ENCODE data around the gene HSDL1. TPM values are rescaled to one million over a fixed set of nuclear protein-coding genes. Genes with fewer than 3 reads are reported as not detected.

Gene HSDL1
- total RNA-seq, 1 donor from 2014 or later = 101 TPM

- Histone ChIP-seq H3K79me2 (ENCODE audit: low read depth) (peaks cover 3% of the 10 kb centered on the region), H2AFZ (replicated peaks) (no peak overlapping the region), H3K9ac (no peak overlapping the region), H3K9me3 (ENCODE audit: low read depth) (no peaks in the 10 kb centered on the region), H4K20me1 (ENCODE audit: low read depth) (no peaks in the 10 kb centered on the region), H3K4me3 (no peak overlapping the region), H3K36me3 (no peaks in the 10 kb centered on the region), H3F3A (ENCODE audit: low read depth) (peaks cover 7% of the 10 kb centered on the region), H3K4me1 (no peaks in the 10 kb centered on the region), H3K27me3 (no peaks in the 10 kb centered on the region), H3K27ac (no peak overlapping the region), H3K4me2 (no peak overlapping the region)
- H3K27ac Mint-ChIP-seq = no peak overlapping the region
- peaks cover 2% of the 10 kb centered on the region for H3K27me3 Mint-ChIP-seq (ENCODE audit: insufficient read depth, low read depth)
- DNase-seq (ENCODE audit: low spot score) = no peak
- H3K4me1 Mint-ChIP-seq = no peaks in the 10 kb centered on the region
- no peak for TF ChIP-seq EZH2phosphoT487 (IDR thresholded peaks at IDR 0.05)
- no peak for TF ChIP-seq CTCF (IDR thresholded peaks at IDR 0.05)
- no peak for TF ChIP-seq EZH2 (IDR thresholded peaks at IDR 0.05)
- H3K4me3 Mint-ChIP-seq = no peak overlapping the region
- H3K36me3 Mint-ChIP-seq = peaks cover 26% of the 10 kb centered on the region
- H3K9me3 Mint-ChIP-seq = no peaks in the 10 kb centered on the region
Observed at GRCh38 chr16:84082835-84083569, 62.0 kb downstream of the HSDL1 start.

DNA sequence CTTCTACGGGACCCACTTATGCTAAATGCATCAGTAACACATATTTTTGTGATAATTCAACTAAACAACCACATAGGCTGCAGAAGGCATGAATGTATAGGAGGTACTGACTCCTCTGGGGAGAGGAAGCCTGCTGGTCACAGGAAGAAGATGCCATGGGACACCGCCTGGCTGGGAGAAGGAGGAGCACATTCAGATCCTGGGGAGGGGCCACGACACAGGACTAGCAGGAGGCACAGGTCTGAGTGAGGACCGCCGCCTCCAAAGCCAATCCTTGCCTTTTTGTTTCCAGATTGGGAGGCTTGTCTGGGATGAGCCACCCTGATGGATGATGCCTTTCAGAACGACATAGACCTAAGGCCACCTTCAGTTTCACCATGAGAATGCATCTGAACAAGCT lies 62.9 kb downstream of the HSDL1 start:
- H3K9ac ChIP-seq = no peak overlapping the region
- no peak overlapping the region for H3K4me2 ChIP-seq
- no peak overlapping the region for H3K27ac ChIP-seq
- H2AFZ ChIP-seq (replicated peaks) = no peak overlapping the region
- H3K27ac Mint-ChIP-seq = no peak overlapping the region
- no peaks in the 10 kb centered on the region for H3K4me1 ChIP-seq
- no peaks in the 10 kb centered on the region for H3K4me1 Mint-ChIP-seq
- TF ChIP-seq EZH2phosphoT487 (IDR thresholded peaks at IDR 0.05) (no peak), CTCF (IDR thresholded peaks at IDR 0.05) (no peak), EZH2 (IDR thresholded peaks at IDR 0.05) (no peak)
- no peak for DNase-seq (ENCODE audit: low spot score)
- no peaks in the 10 kb centered on the region for H4K20me1 ChIP-seq (ENCODE audit: low read depth)
- H3K4me3 Mint-ChIP-seq = no peak overlapping the region
- peaks cover 2% of the 10 kb centered on the region for H3K27me3 Mint-ChIP-seq (ENCODE audit: insufficient read depth, low read depth)
- H3K9me3 Mint-ChIP-seq = no peaks in the 10 kb centered on the region
- H3K27me3 ChIP-seq = no peaks in the 10 kb centered on the region
- no peaks in the 10 kb centered on the region for H3K9me3 ChIP-seq (ENCODE audit: low read depth)
- no peak overlapping the region for H3K4me3 ChIP-seq
- H3F3A ChIP-seq (ENCODE audit: low read depth) = peaks cover 7% of the 10 kb centered on the region
- no peaks in the 10 kb centered on the region for H3K36me3 ChIP-seq
- H3K36me3 Mint-ChIP-seq = peaks cover 31% of the 10 kb centered on the region
- peaks cover 3% of the 10 kb centered on the region for H3K79me2 ChIP-seq (ENCODE audit: low read depth)

DNA sequence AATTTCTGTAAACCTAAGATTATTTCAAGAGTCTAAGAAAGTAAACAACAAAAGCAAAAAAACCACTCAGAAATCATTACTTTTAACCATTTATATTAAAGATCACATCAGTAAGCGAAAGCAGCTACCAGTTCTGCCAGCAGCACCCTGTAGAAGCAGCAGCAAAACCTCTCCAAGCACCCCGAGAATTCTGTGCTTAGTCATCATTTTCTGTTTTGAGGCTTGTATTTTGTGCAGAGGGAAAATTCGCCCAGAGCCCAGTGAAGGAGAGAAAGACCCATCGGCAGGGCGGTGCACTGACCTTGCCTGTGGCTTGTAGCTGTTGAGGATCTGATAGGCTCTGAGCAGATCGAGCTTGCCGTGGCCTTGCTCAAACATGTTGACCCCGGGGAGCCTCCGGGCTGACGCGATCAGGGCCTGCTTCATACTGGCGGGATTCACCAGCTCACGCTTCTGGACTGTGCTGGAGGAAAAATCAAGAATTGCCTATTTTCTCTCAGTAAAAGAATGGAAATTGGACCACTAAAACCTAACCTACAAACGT lies 63.5 kb downstream of the HSDL1 start:
- Histone ChIP-seq H3K9me3 (ENCODE audit: low read depth) (no peaks in the 10 kb centered on the region), H3K4me3 (no peak overlapping the region), H3K79me2 (ENCODE audit: low read depth) (peaks cover 7% of the 10 kb centered on the region), H3K36me3 (no peaks in the 10 kb centered on the region), H3F3A (ENCODE audit: low read depth) (peaks cover 7% of the 10 kb centered on the region), H4K20me1 (ENCODE audit: low read depth) (no peaks in the 10 kb centered on the region), H2AFZ (replicated peaks) (no peak overlapping the region), H3K9ac (no peak overlapping the region), H3K27me3 (no peaks in the 10 kb centered on the region), H3K27ac (no peak overlapping the region), H3K4me1 (no peaks in the 10 kb centered on the region), H3K4me2 (no peak overlapping the region)
- H3K27ac Mint-ChIP-seq = no peak overlapping the region
- TF ChIP-seq EZH2phosphoT487 (IDR thresholded peaks at IDR 0.05) (no peak), EZH2 (IDR thresholded peaks at IDR 0.05) (no peak), CTCF (IDR thresholded peaks at IDR 0.05) (no peak)
- H3K4me3 Mint-ChIP-seq = no peak overlapping the region
- no peak for DNase-seq (ENCODE audit: low spot score)
- H3K4me1 Mint-ChIP-seq = no peaks in the 10 kb centered on the region
- no peaks in the 10 kb centered on the region for H3K27me3 Mint-ChIP-seq (ENCODE audit: insufficient read depth, low read depth)
- H3K36me3 Mint-ChIP-seq = peaks cover 30% of the 10 kb centered on the region
- no peaks in the 10 kb centered on the region for H3K9me3 Mint-ChIP-seq
